IPS DF 19.7 (cell line): ENCODE measurements around the gene DCTPP1.
"Not testable (repeated sequence)": the region's sequence is repeated elsewhere in the genome, so short reads cannot be mapped to it uniquely, and the experiment has no call there.

Experiments used
- DNase-seq: peaks from one replicate; pipeline ENCODE4 v3.0.0-alpha.2; 2013; ENCODE audit warnings: low read depth, low spot score

The DCTPP1 gene

DNA sequence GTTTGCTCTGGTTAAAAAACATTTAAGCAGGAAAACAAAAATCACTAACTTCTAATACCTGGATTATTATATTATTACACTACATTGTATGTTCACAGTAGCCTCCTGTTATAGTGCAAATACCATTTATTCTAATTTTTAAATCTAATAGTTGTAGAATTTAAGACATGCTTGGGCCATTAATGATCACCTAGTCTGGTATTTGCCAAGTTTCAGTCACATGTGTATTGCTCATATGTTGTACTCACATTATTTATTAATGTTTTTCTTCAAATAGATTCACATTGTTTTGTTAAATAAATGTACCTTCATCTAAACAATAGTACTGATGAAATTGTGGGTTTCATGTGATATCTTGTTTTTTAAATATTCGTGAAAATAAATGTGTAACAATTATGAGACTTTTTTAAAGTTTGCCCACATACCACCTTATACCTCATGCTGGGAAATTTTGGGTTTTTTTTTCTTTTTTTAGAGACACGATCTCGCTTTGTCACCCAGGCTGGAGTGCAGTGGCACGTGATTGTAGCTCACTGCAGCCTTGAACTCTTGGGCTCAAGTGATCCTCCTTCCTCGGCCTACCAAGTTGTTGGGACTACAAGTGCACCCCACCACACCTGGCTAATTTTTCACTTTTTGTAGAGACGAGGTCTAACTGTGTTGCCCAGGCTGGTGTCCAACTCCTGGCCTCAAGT lies 16.6 kb downstream of the DCTPP1 start:
- DNase-seq = no peak

DNA sequence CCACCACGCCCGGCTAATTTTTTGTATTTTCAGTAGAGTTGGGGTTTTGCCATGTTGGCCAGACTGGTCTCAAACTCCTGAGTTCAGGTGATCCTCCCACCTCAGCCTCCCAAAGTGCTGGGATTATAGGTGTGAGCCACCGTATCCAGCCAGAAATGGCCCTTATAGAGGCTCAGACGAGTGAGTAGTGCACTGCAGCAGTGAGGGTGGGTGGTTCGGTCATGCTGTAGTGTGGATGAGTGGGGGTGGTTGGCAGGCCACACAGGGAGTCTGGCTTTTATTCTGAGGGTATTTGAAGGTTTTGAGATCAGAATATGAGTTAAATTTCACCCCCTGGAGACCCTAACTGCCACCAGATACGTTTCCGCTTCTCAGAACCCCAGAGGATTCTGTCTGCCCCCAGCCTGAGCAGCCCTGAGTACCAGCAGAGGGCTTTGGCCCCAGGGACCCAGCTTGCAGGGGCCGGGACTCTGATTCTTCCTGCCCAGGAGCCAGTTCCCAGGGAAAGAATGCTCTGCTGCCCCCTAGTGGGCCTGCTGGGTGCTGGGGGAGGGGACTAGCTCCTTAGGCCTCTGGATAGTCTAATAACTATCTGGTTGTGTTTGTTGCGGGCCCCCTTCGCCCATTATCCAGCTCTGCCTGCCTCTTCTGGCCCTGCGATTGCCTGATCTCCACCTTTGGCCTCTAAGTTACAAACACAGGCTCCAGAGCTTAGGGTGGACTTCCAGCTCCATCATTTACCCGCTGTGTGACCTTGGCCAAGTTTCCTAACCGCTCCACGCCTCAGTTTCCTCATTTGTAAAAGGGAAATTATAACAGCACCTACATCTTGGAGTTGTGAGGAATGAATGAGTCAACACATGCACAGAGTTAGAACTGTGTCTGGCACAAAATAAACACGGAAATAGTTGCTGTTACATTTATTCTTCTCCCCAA lies 20.4 kb downstream of the DCTPP1 start:
- DNase-seq = no peak

DNA sequence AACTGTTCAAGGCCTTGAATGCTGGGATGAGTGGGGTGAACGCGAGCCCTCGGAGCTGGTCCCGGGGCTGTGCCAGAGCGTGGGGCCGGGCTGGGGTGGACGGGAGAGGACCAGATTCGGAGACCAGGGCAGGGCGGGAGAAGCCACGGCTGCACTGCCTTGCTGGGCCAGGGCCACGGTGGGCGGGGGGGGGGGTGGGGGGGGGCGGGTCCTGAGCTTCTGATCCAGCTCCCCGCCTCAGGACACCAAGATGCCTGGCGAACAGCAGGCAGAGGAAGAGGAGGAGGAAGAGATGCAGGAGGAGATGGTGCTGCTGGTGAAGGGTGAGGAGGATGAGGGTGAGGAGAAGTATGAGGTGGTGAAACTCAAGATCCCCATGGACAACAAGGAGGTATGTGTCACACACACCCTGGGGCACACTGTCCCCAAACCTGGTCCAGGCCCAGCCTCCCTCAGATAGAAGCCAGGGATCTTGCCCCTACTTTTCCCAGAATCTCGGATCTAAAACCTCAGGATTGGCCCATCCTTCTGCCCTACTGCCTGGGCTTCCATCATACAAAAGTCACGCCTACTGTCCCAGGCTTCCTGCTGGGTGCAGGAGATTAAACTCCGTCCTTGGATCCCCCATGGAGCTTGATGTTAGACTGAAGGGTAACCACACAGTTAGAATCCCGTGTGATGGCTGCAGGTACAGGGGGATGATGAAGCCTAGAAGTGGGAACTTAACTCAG lies 21.9 kb downstream of the DCTPP1 start:
- DNase-seq = no peak

DNA sequence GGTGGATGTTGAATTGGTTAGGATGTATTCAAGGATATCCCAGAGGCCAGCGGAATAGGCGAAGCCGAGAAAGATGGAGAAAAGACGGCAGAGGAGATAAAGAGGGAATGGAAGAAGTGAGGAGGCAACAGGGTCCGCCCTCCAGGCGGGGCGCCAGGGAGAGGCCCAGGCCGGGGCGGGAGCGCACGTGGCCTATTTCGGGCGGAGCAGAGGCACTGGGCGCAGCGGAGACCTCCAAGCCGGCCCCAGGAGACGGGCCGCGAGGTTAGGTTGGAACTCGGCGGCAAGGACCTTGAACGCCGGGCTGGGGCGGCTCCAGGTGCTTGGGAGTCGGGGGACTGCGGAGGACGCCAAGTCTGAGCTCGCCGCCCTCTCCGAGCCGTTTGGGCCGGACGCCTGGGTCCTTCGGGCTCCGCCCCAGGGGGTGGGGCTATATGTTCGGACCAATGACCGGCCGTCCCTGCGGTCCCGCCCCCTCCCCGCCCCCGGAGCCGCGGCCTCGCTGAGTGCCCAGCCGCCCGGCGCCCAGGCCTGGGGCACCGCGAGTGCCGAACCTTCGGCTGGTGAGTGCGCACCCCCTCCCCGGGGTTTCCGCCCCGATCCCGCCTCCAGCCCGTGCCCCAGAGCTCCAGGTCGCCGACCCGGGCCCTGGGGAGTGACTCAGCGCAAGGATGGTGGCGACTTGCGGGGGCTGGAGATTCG lies 22.6 kb downstream of the DCTPP1 start, which contains the start of gene ZNF771:
Gene ZNF771, plus strand, starts transcription at position 505 of the 702 bp plus-strand sequence. CDS start 448 bp downstream, outside the sequence.
- no peak for DNase-seq

DNA sequence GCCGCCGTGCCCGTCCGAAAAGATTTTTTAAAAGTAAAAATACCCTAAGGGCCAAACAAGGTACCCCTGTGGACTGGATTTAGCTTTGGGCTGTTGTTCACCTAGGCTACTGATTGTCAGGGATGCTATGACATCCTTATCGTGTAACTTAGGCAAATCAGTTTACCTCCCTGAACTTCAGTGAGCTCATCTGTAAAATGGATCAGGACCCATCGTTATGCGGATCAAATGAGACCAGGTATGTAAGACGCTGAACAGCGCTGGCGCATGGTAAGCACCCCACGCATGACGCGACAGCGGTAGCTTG lies 23.1 kb downstream of the DCTPP1 start:
- DNase-seq = no peak

GRCh38 chr16:30401768-30402425 lies 27.9 kb downstream of the DCTPP1 start:
- no peak for DNase-seq

GRCh38 chr16:30399435-30400186 lies 30.2 kb downstream of the DCTPP1 start:
- no peak for DNase-seq

DNA sequence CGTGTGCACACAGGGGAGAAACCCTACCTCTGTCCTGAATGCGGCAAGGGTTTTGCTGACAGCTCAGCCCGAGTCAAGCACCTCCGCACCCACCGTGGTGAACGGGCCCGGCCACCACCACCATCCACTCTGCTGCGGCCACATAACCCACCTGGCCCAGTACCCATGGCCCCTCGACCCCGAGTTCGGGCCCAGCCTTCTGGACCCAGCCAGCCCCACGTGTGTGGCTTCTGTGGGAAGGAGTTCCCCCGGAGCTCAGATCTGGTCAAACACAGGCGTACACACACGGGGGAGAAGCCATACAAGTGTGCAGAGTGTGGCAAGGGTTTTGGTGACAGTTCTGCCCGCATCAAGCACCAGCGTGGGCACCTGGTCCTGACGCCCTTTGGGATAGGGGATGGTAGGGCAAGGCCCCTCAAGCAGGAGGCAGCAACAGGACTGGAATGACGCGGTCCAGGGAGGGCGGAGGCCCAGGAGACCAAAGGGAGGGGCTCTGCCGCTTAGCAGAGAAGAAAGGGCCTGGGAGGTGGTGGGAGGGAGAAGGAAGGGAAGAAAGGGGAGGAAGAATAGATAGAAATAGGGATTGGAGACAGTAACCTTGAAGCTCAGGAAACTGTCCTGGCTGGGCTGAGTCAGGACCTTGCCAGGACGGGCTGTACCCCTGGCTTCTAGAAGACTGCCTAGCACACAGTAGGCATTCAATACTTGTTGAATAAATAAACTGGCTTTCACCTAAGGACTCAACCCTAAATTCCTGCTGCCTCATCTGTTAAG lies 31.0 kb downstream of the DCTPP1 start:
- DNase-seq = no peak

DNA sequence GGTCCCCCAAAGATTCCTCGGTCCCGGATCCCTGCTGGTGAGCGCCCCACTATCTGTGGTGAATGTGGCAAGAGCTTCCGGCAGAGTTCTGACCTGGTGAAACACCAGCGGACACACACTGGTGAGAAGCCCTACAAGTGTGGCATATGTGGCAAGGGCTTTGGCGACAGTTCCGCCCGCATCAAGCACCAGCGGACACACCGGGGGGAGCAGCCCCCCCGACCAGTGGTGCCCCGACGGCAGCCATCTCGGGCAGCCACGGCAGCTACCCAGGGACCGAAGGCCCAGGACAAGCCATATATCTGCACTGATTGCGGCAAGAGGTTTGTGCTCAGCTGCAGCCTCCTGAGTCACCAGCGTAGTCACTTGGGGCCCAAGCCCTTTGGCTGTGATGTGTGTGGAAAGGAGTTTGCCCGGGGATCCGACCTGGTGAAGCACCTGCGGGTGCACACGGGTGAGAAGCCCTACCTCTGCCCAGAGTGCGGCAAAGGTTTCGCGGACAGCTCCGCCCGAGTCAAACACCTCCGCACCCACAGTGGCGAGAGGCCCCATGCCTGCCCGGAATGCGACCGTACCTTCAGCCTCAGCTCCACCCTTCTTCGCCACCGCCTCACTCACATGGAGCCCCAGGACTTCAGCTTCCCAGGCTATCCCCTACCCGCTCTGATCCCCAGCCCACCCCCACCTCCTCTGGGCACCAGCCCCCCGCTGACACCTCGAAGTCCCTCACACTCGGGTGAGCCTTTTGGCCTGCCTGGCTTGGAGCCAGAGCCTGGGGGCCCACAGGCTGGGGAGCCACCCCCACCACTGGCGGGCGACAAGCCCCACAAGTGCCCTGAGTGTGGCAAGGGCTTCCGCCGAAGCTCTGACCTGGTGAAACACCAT lies 31.8 kb downstream of the DCTPP1 start:
- no peak for DNase-seq

- no peak for DNase-seq
Observed at GRCh38 chr16:30397056-30397455, 32.8 kb downstream of the DCTPP1 start.

- not testable (repeated sequence) for DNase-seq
Observed at GRCh38 chr16:30396627-30397026, 33.2 kb downstream of the DCTPP1 start.

DNA sequence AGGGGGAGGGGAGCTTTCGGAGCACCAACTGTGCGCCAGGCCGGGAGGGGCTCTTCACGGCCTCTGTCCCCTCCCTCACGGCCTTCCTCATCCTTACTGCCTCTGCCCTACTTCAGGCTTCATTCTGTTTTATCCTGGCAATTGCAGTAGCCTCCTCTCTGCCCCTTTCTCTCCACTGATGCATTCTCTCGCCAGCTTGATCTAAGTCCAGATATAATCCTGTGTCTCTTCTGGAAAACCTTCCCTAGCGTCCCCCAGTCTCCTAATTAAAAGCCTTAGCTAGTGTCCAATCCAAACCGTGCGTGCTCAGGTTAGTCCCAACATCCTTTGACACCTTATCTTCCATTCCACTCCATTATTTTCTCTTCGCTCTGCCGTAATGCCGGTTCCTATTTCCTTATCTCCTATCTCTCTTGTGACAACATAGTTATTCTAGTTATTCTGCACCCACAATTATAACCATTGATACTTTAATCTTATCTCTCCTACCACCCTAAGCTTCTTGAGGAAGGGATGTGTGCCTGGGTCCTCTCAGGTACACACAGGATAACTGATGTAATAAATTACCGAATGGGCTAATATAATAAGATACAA lies 33.7 kb downstream of the DCTPP1 start:
- no peak for DNase-seq

DNA sequence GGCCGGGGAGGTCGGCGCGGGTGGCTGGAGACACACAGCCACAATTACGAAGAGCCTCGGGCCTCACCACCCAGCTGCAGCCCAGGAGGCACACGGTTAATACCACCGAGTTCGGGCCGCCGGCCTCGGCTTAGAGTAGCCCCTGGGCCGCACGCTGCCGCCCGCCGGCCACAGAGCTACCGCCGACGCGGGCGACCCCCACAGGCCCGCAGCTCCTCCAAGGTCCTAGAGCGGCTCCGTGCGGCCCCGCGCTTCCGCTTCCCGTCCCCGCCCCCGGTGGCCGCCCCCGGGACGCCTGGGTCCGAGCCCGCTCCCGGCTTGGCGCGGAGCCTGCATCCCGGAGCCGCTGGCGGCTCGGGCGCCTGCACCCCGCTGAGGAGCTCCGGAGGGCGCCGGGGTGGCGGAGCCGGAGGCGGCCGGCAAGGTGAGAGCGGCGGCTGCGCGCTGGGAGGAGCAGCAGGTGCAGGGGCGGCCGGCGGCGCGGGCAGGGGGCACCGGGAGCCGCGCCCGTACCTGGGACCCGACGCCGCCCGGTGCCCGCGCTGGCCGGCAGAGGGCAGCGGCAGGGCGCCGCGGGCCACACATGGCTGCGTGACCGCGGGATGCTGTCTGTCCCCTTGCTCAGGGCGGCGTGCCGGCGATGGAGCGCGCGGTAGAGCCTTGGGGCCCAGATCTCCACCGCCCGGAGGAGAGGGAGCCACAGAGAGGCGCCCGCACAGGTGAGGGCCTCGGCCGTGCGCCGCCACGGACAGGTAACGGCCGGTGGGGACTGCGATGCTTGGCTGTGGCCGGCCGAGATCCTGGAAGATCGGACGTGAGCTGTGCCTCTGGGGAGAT lies 34.5 kb downstream of the DCTPP1 start, which contains the start of gene ZNF48:
Gene ZNF48, plus strand, starts transcription at position 266 of the 837 bp plus-strand sequence. Its CDS starts 375 bp downstream, at position 641.
- DNase-seq = peak; percentile 77

- DNase-seq = no peak
Observed at GRCh38 chr16:30394592-30395154, 35.2 kb downstream of the DCTPP1 start.

DNA sequence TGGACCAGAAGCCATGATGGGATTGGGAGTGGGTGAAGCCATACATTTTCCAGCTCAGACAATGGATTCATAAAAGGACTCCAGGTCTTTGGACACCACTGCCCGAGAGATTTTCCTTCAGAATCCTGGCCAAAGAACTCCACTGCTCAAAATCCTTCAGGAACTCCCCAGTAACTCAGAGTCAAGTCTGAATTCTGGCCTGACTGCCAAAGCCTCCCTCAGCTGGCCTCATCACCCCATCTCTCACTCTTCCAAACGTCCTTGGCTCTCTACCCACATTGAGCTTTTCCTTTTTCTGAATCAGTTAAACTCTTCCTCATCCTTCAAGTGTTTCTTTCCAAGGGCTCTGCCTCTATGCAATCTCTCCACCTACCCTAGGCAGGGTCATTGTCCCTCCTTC lies 46.3 kb downstream of the DCTPP1 start:
- no peak for DNase-seq

DNA sequence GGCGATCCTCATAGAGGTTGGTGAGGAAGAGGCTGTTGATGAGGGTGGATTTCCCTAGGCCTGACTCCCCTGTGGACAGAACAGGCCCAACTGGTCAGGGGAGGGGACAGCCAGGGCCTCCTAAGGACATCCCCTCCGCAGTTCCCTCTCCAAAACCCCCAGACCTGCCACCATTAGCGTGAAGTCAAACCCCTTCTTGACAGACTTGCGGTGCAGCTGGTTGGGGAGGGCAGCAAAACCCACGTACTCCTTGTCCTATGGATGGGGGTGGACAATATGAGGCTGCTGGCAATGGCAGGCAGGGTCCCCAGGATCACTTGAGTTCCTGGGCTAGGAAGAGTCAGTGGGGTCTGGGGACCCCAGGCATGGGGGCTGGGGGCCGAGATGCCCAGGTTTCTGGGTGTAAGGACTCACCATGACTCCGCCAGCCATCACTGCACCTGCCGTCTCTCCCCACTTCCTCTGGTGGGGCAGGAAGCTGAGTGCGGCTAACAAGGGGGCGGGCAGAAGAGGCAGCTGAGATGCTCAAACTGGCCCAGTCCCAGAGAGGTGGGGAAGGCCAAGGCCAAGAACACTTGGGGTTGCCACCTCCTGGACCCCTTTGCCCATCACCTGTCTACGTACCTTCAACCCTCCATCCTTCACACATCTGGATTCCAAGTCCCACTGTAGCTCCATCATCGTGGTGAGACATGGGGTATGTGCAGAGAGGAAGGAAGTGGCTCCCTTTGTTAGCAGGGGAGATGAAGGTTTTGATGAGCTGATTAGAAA lies 47.5 kb downstream of the DCTPP1 start, which contains the start of gene SEPTIN1:
Gene SEPTIN1, minus strand, starts transcription at position 451 of the 771 bp plus-strand sequence. Its CDS starts 19 bp downstream, at position 432.
- DNase-seq = no peak
